ENCODE results near the gene LRRK2. TPM values are rescaled to one million over a fixed set of nuclear protein-coding genes. Genes with fewer than 3 reads are reported as not detected.

The LRRK2 gene
- total and polyA plus RNA-seq, 2 of the 8 experiments (the other 6 are each of a cell fraction or from before 2014, with no cell fraction given), result 0.06 to 0.13 TPM

DNA sequence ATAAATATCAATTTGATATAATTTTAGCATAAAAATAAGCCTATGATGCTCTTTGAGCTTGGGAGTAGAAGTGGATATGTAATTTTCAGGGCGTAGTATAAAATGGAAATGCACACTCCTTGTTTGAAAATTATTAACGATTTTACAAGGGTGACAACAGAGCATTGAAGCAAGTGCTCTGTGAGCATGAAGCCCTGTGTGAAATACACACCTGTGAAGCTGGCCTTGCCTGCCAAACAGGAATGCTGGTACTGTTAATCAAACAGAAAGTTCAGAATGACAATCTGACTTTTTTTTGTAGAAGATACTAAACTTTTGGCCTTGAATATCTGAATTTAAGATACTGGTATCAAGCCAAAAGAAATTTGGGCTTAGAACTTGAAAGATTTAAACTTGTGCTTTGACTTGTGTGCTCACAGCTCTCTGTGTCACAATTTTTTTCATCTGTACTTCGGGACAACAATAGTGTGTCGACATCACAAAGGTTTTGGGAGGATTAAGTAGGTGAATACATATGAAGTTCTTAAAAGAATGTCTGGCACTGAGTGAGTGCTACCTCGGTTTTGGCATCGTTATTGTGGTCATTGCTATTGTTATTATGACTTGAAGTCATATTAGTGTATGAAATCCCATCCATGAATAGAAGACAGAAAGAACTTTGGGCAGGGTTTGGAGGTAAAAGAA is 47.3 kb downstream of the LRRK2 start:
- H4K20me1 ChIP-seq (replicated peaks in 1 of 2; ENCODE audit: control insufficient read depth in 1 of 2, insufficient read depth in 2 of 2, low read length in 2 of 2), result no peaks in the 10 kb centered on the region
- 83% methylated on average over 6 of the region's 6 CpGs; no CpG with 5 or more reads in 1 of the 2 experiments for WGBS, 2 experiments (ENCODE audit: extremely low coverage in 1 of 2, insufficient coverage in 1 of 2, insufficient read length in 1 of 2, insufficient replicate concordance in 2 of 2, low coverage in 1 of 2, low lambda C conversion rate in 2 of 2, missing lambda C conversion rate in 1 of 2)
- H3K79me2 ChIP-seq (ENCODE audit: control insufficient read depth in 1 of 2, insufficient read depth in 2 of 2, low read length in 2 of 2), result no peaks in the 10 kb centered on the region
- H2AFZ ChIP-seq (ENCODE audit: low read length), result no peak overlapping the region
- H3K9me3 ChIP-seq (ENCODE audit: insufficient read depth in 2 of 2, low read depth in 1 of 2, low read length in 1 of 2), result no peaks in the 10 kb centered on the region
- H3K4me3 ChIP-seq (ENCODE audit: extremely low read depth in 1 of 4, insufficient read depth in 2 of 4, low read depth in 3 of 4, low read length in 4 of 4), result no peak overlapping the region
- ChIA-PET CTCF (ENCODE audit: partially characterized antibody) (interaction anchor here (0.7 kb wide), 1 partner anchor 1856 kb away, joined by 3 read pairs; no protein-coding TSS in a partner anchor), POLR2A (ENCODE audit: partially characterized antibody) (no interaction called here)
- no peak for DNase-seq (ENCODE audit: low read depth in 1 of 2, low spot score in 2 of 2)
- no peak overlapping the region for H3K23ac ChIP-seq (ENCODE audit: insufficient read length)
- no peak overlapping the region for H2AK5ac ChIP-seq (ENCODE audit: low read depth, low read length)
- H3K4me2 ChIP-seq (ENCODE audit: insufficient read depth in 1 of 2, low read depth in 2 of 2, low read length in 2 of 2), result no peak overlapping the region
- no peak overlapping the region for H3K56ac ChIP-seq (replicated peaks; ENCODE audit: insufficient read length, low read depth, low read length)
- H3K23me2 ChIP-seq (ENCODE audit: low read depth, low read length), result no peaks in the 10 kb centered on the region
- no peak overlapping the region for H2BK15ac ChIP-seq (ENCODE audit: low read length)
- H2BK12ac ChIP-seq (ENCODE audit: low read depth, low read length), result no peak overlapping the region
- no peaks in the 10 kb centered on the region for H3K36me3 ChIP-seq (ENCODE audit: control insufficient read depth in 2 of 4, insufficient read depth in 4 of 4, low read length in 3 of 4)
- H3K79me1 ChIP-seq (ENCODE audit: low read depth, low read length), result no peaks in the 10 kb centered on the region
- no peak overlapping the region for H3K18ac ChIP-seq (ENCODE audit: extremely low read depth, low read length)
- H4K5ac ChIP-seq (ENCODE audit: insufficient read length, low read depth, low read length), result no peak overlapping the region
- no peak overlapping the region for H2BK5ac ChIP-seq (ENCODE audit: low read depth, low read length)
- H2BK20ac ChIP-seq (ENCODE audit: low read length), result no peak overlapping the region
- no peak for FAIRE-seq
- no peak overlapping the region for H3K4ac ChIP-seq (replicated peaks; ENCODE audit: insufficient read length, low read depth, low read length)
- H4K8ac ChIP-seq (ENCODE audit: extremely low read depth, insufficient read depth, low read length), result no peak overlapping the region
- no peak for TF ChIP-seq JUN (IDR thresholded peaks at IDR 0.05; ENCODE audit: low read depth, low read length)
- no peak for TF ChIP-seq FOSL1 (IDR thresholded peaks at IDR 0.05; ENCODE audit: insufficient read depth, low read depth, low read length)
- no peak for TF ChIP-seq CREB1 (IDR thresholded peaks at IDR 0.05)
- no peaks in the 10 kb centered on the region for H3K4me1 ChIP-seq (replicated peaks in 1 of 4; ENCODE audit: control insufficient read depth in 3 of 4, insufficient read depth in 4 of 4, low read length in 3 of 4)
- no peak overlapping the region for H4K91ac ChIP-seq (replicated peaks; ENCODE audit: insufficient read length, low read length)
- H3K14ac ChIP-seq (ENCODE audit: insufficient read length), result no peak overlapping the region
- H3K27me3 ChIP-seq (replicated peaks in 1 of 4; ENCODE audit: control insufficient read depth in 3 of 4, extremely low read depth in 1 of 4, insufficient read depth in 3 of 4, low read length in 3 of 4), result no peaks in the 10 kb centered on the region
- H3K27ac ChIP-seq (ENCODE audit: low read depth, low read length), result no peak overlapping the region
- H2BK120ac ChIP-seq (replicated peaks; ENCODE audit: low read depth, low read length), result no peak overlapping the region
- no peak overlapping the region for H3K9ac ChIP-seq (replicated peaks in 1 of 4; ENCODE audit: extremely low read depth in 1 of 4, low read depth in 3 of 4, low read length in 3 of 4)
